Right renal pelvis (tissue), 4 donors: ENCODE measurements around the gene DBNDD1. TPM values are rescaled to one million over a fixed set of nuclear protein-coding genes. Genes with fewer than 3 reads are reported as not detected.
"Not testable (repeated sequence)": the region's sequence is repeated elsewhere in the genome, so short reads cannot be mapped to it uniquely, and the experiment has no call there.

Experiments
- DNase-seq, 4 donors: peaks; one replicate each; pipeline ENCODE4 v3.0.0-alpha.2; 2013; ENCODE audit warnings: low read depth in 4 of 4, low spot score in 3 of 4, missing footprints in 1 of 4
- polyA plus RNA-seq, 4 donors: library from polyadenylated mRNA; unstranded; fragments of 120-200 nt; gene quantifications; one replicate each; pipeline ENCODE4 v1.2.1, GENCODE V29; 2013; ENCODE audit not compliant: insufficient read length in 4 of 4

DBNDD1 gene
- polyA plus RNA-seq, 4 donors = 11.4 to 18.2 (median 12.3) TPM

DNA sequence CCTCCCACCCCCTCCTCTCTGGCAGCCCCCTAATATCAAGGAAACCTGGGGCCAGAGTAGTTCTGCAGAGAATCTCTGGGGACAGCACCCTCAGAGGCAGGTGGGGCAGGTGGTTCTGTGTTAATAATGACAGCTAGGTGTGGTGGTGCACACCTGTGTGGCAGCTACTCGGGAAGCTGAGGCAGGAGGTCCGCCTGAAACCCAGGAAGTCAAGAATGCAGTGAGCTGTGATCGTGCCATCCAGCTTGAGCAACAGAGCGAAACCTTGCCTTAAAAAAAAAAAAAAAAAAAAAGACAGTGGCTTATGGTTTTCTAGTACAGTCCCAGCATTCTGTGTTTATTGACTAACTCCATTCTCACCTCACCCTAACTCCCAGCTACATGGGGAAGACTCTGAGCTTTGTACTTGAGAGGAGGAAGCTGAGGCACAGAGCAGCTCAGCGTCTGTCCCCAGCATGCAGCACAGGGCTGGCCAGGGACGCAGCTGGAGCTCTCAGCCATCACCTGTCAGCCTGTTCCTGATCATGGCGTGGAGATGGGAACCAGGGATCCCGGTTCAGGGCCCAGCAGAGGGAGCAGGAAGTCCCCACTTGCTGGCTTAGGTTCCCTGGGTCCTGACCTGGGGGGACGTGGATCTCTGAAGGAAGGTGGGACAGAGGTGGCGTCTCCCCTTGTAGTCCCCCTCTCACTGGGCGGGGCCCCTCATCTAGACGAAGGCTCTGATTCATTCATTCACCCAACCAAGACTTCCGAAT, 6.1 kb downstream of the DBNDD1 start:
- DNase-seq = no peak

- no peak for DNase-seq
Measured at GRCh38 chr16:90011908-90012501, 7.3 kb downstream of the DBNDD1 start.

DNA sequence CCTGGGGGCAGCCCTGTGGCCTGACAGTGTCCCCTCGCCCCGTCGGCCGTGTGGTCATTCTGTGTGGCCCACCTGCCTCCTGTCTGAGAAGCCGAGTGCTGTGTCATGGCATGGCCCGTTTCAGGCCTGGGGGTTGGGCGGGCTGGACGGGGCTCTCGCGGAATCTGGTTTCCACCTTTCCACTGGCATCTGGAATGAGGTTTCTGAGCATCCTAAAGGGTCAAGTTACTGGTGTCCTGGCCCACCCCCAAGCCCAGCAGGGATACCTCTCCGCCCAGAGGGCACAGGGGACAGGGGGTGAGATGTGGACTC, 7.8 kb downstream of the DBNDD1 start:
- no peak for DNase-seq

DNA sequence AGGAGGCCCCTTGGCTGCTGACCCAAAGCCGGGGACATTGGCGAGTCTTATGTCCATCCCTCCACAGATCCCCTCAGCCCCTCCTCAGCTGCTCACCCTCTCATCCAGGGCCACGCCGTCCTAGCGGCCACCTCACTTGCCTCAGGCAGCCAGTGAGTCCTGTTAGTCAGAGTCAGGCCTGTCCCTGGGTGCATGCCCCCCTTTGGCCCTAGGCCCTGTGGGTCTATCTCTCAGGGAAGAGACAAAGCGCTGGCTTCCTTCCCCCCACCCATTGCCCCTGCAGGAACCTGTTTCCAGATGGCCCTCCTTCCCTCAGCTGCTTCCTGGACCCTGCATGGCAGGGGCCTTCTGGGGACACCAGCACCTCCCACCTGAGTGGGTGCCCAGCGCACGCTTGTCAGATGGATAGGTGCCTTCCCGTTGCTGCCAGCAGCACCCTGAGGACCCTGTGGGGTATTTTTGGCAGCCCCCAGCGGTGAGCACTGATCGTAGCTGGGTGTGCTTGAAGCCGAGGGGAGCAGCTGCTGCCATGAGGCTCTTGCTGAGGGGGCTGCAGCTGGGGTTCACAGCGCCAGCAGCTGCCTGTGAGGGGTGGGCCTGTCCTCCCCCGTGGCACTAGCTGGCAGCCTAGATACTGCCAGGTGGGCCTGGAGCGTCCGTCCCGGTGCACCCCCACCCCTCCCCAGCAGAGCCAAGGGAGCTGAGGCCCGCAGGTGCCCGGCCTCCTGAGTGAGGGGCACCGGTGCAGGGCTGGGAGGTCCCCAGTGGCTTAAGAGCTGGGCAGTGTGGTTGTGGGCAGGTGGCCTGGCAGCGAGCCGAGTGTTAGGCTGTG, 8.4 kb downstream of the DBNDD1 start:
- DNase-seq = no peak

- DNase-seq = no peak
Measured at GRCh38 chr16:90009172-90009899, 9.9 kb downstream of the DBNDD1 start.

DNA sequence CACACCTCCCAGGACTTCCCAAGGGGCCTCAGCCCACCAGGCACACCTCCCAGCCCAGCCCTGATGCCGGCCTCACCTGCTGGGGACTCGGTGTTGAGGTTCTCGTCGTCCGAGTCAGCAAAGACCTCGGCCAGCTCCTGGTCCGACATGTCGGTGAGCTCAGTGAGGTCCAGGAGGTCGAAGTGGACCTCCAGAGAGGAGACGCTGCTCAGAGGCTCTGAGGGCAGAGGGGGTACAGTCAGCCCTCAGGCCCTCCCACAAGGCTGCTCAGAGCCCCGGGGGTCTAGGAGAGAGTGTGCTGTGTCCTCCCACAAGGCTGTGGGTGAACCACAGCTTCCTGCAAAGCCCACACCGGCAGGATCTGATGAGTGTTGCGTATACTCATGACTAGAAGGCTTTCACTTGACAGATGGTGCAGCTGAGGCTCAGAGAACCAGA, 10.5 kb downstream of the DBNDD1 start:
- no peak for DNase-seq

DNA sequence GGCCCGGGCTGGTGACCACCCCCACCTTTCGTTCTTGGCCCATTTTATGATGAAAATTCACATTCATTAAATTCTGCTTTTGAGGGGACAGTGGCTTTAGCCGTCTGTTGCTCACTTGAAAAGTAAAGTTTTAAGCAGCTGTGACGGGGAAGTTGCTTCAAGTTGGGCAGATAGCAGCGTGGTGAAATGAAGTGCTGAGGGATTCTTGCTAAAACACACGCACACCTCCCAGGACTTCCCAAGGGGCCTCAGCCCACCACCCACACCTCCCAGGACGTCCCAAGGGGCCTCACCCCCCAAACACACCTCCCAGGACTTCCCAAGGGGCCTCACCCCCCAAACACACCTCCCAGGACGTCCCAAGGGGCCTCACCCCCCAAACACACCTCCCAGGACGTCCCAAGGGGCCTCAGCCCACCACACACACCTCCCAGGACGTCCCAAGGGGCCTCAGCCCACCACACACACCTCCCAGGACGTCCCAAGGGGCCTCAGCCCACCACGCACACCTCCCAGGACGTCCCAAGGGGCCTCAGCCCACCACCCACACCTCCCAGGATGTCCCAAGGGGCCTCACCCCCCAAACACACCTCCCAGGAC, 11.5 kb downstream of the DBNDD1 start:
- DNase-seq = not testable (repeated sequence)

- no peak for DNase-seq
Measured at GRCh38 chr16:90007015-90007414, 12.2 kb downstream of the DBNDD1 start.

- no peak for DNase-seq
Measured at GRCh38 chr16:90005956-90006663, 13.1 kb downstream of the DBNDD1 start.

DNA sequence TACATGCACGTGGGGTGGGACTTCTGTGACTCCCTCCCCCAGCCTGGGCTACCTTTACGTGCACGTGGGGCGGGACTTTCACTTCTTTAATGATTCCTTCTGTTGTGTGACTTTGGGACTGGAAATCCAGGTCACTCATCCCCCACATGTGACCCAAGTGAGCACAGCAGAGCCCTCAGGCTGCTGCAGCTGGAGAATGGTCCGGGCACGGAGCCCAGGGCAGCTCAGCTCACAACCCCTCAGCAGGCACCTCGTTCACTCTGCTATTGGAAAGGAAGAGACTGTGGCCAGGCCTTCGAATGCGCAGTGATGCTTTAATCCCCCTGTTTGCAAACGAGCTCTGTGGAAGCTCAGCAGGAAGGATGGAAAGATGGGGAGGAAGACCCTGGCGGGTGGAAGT, 14.7 kb downstream of the DBNDD1 start:
- no peak for DNase-seq

DNA sequence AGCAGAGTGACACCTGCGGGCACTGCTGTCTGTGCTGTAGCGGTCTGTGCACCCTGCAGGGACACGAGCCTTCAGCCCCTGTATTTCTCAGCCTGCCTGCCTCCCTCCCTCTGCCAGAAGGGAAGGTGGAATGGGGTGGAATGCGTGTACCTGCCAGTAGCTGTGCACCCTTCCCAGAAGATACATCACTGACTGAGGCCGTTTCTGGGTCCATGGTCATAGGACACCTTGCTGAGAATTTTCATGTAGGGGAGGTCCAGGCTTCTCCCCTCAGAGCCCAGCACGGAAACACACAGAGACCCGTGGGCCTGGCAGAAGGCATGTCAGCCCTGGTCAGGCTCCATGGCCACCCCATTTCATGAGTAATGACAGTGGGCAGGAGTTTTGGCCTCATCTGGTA, 16.5 kb downstream of the DBNDD1 start:
- DNase-seq = no peak

DNA sequence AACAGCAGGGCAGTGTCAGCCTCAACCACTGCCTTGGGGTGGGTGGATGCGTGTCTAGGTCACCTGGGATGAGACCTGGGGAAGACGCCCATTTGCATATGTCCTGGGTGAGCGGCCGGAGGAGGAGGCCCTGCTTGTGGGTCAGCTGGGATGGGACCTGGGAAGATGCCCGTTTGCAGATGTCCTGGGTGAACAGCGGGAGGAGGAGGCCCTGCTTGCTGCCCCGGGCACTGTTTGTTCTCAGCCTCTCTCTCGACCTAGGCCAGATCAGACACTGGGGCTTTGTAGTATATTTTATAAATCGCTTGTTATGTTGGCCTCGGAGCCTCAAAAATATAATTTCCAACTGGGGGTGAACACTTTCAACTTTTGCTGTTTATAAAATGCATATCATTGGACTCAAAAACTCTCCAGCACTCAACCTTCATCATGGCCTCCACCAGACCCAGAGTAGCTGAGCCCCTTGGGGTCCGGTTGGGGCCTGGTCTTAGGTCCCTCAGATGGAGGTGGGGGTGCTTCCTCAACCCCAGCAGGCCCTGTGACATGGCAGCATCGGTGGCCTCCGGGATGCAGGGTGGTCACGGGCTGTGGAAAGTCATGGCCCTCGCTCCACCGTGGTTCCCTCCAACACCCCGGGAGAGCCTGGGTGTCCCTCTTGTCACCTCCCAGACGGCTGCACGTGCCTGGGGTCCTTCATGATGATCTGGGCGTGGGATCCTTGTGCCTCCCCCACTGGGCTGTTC, 17.3 kb downstream of the DBNDD1 start:
- DNase-seq = no peak

- DNase-seq = no peak
Measured at GRCh38 chr16:90000733-90001427, 18.4 kb downstream of the DBNDD1 start.

DNA sequence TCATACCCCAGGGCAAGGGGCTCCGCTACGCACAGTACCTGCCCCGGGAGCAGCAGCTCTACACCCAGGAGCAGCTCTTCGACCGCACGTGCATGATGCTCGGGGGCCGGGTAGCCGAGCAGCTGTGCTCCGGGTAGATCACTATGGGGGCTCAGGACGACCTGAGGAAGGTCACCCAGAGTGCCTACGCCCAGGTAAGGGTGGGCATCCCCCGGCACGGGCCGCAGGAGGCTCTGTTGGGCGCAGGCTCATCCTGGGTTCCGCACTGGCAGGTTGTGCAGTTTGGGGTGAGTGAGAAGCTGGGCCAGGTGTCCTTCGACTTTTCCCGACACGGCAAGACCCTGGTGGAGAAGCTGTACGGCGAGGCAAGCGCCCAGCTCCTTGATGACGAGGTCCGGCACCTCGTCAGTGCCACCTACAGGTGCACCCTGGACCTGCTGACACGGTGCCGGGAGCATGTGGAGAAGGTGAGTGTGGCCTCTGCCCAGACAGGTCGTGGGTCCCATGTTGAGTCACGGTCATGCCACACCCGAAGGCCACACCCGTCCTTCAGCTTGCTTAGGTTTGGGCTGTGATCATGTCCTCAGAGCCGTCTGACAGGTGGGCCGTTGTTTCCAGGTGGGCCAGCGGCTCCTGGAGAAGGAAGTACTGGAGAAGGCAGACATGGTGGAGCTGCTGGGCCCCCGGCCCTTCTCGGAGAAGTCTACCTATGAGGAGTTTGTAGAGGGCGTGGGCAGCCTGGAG, 19.3 kb downstream of the DBNDD1 start:
- no peak for DNase-seq

- no peak for DNase-seq
Measured at GRCh38 chr16:89996178-89996489, 23.1 kb downstream of the DBNDD1 start.

GRCh38 chr16:89995475-89996177, 23.6 kb downstream of the DBNDD1 start:
- DNase-seq = not testable (repeated sequence)

- DNase-seq = not testable (repeated sequence)
Measured at GRCh38 chr16:89994721-89995474, 24.4 kb downstream of the DBNDD1 start.
